Measurements from ENCODE around the gene ASTN2.
"Not testable (repeated sequence)": the region's sequence is repeated elsewhere in the genome, so short reads cannot be mapped to it uniquely, and the experiment has no call there.

Gene ASTN2

GRCh38 chr9:116873937-116874914, 540.6 kb downstream of the ASTN2 start:
- DNase-seq (ENCODE audit: low spot score) = no peak

DNA sequence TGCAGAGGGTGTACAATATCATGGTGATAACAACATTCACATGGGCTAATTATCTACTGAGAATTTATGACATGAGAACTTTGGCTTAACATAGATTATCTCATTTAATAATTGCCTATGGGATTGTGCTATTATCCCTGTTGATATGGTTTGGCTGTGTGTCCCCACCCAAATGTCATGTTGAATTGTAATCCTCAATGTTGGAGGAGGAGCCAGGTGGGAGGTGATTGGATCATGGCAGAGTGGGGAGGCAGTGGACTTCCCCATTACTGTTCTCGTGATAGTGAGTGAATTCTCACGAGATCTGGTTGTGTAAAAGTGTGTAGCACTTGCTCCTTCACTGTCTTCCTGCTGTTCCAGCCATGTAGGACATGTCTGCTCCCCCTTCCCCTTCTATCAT, 541.4 kb downstream of the ASTN2 start:
- no peak for DNase-seq (ENCODE audit: low spot score)

- DNase-seq (ENCODE audit: low spot score) = no peak
Observed at GRCh38 chr9:116870566-116870965, 544.3 kb downstream of the ASTN2 start.

- DNase-seq (ENCODE audit: low spot score) = no peak
Observed at GRCh38 chr9:116868201-116868600, 546.7 kb downstream of the ASTN2 start.

- DNase-seq (ENCODE audit: low spot score) = no peak
Observed at GRCh38 chr9:116861321-116861720, 553.5 kb downstream of the ASTN2 start.

- peak; percentile 23 for DNase-seq (ENCODE audit: low spot score)
Observed at GRCh38 chr9:116860509-116861120, 554.2 kb downstream of the ASTN2 start.

GRCh38 chr9:116859763-116860162, 555.1 kb downstream of the ASTN2 start:
- no peak for DNase-seq (ENCODE audit: low spot score)

DNA sequence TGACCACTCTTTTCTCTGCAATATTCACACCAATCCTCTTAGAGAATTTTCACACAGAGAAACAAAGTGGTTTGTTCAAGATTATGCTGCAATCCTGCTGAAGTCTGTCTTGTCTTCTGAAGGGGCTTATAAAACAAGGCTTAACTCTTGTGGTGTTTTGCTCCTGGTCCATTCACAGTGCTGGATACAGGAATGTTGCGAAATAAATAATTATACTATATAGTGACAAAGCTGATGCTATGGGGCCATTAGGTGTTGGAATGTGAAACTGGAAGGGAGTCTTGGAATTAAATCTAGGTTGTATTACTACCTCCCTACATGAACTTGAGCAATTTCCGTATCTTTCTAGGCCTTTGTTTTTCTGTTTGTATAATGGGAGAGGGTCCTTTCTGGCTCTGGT, 557.5 kb downstream of the ASTN2 start:
- no peak for DNase-seq (ENCODE audit: low spot score)

GRCh38 chr9:116855881-116856662, 558.8 kb downstream of the ASTN2 start:
- no peak for DNase-seq (ENCODE audit: low spot score)

DNA sequence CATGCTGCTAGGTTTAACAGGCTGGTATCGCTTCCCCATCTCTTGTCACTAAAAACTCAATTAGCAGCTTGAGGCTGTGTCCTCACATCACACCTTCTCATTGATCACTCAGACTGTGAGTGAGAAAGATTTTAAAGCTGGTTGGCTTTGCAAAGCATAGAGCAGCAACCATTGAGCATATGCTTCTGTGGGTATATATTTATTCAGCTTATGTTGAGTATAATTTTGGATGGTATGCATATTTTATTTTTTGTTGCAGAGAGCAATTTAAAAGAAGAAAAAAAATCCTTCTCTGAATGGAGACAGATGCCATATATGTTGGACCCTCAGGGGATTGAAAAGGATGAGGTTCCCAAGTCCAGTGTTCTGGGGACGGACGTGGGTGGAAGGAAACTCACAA, 565.1 kb downstream of the ASTN2 start:
- DNase-seq (ENCODE audit: low spot score) = no peak

DNA sequence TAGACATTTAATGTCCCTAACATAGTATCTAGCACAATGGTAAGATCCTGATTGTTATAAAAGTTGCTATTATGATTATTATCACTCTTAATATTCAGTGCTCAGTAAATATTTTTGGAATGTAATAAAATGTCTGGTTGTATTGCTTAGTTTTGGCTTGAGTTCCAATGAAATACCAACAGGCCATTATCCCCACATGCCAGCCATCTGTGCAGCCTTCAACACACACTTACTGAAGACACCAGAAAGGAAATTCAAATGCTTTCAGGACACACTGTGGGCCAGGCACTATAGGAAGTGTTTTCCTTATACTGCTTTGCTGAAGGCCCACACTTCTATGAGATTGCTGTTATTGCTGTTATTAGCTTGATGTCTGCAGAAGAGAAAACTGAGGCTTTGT, 570.2 kb downstream of the ASTN2 start:
- no peak for DNase-seq (ENCODE audit: low spot score)

DNA sequence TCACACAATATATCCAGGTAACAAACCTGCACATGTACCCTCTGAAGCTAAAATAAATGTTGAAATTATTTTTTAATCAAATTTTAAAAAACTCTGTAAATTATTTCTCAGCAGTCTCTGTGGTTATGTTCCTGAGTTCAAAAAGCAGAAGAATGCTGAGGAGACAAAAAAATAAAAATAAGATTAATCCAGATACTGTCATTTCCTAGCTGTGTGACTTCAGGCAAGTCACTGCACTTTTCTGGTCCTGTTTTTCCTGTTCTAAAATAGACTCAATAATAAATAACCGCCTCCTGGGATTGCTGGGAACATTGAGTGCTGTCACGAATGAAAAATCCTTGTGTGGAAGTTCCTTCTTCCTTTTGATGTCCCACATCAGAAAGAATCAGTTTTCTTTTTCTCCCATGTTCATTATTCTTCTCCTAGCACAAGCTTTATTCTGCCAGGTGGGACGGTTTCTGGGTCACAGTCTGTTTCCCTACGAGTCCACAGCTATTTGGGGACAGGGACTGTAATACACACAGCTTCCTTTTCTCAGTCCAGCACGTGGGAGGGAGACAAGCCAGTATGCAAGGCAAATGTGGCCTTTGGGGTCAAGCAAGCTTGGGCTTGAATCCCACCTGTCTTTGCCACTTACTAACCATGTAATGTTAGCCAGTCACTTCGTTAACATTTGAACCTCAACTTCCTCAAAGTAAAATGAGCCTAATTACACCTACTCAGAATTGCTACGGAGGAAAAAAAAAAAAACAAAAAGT, 570.8 kb downstream of the ASTN2 start:
- DNase-seq (ENCODE audit: low spot score) = no peak

DNA sequence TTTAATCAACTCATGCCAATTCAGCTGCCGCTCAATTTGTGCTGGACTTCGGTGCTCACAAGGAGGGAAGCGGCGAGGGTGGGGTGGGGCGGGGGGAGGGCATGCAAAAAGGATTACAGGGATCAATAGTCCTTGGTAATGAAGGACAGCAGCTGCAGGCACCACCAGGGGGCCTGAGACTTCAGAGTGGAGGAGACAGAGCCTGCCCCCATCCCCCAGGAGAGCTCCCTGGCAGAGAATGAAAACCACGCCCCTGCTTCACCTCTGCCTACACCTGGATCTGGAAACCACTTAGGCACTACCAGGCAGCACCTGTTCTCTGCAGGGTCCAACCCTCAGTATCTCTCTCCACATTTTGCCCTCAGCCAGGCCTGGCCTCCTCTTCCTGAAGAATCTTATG, 572.2 kb downstream of the ASTN2 start:
- DNase-seq (ENCODE audit: low spot score) = no peak

GRCh38 chr9:116838468-116838867, 576.4 kb downstream of the ASTN2 start:
- not testable (repeated sequence) for DNase-seq (ENCODE audit: low spot score)

DNA sequence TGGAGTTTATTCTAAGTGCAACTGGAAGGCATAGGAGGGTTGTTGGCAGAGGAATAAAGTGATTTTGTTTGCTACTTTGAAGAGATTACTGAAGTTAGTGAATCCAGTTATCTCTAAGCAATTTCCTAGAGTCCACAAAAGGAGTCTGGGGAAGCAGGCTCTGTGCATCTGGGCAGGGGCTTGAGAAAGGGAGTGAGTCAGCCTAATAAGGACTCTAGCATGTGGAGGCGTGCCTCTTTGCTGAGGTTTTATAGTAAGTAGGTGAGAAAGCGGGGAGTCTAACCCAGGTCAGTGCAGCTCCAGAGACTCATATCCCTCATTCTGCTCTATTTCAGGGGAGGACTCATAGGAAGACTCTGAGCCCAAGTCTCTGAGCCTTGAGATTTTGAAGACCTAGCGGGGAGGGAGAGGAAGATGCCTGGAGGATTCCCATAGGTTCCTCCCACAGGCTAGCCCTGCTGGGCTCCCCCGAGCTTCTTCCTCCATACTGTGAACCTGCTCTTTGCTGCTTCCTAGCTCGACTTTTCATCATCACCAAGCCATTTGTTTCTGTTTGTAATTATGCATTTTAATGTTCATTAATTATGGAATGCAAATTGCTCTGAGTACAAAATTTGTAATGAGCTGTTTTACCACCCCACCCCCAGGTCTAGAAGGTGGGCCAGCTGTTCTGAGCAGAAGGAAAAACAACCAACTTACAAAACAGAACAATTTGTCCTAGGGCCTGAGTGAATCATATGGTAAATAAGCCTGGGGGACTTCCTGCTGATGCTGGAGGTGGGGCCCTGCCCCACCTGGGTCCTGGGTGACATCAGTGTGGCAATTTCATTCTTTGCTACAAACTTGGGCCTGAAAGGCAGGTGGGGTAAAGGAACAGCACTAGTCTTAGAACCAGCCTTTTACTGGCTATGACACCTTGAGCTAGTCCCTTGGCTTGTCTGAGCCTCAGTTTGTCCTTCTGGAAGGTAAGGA, 577.6 kb downstream of the ASTN2 start:
- no peak for DNase-seq (ENCODE audit: low spot score)

- not testable (repeated sequence) for DNase-seq (ENCODE audit: low spot score)
Observed at GRCh38 chr9:116830321-116830720, 584.5 kb downstream of the ASTN2 start.

DNA sequence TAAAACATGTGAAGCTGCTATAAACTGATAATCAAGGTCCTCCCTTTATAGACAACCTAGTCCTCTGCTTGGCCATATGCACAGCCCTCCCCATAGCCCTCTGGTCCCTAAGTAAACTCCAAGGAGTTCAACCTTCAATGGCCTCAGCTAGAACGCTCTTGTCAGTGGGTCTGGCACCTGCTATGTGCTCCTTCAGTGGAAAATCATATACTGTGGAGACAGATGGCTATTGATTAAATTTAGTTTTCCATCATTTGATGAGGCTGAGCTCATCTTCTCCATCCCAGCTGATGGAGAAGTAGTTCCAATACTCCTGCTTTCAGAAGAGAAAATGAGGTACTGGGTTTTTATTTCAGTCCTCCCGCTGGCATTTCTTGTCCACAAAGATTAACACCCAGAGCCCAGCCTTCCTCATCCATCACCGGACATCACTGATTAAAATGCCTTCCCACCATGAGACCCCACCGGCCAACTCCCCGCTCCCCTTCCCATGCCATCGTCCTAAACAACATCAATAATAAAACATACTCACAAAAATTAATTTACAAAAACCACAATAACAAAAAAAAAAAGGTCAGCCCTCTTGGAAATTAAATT, 593.1 kb downstream of the ASTN2 start:
- DNase-seq (ENCODE audit: low spot score) = no peak

DNA sequence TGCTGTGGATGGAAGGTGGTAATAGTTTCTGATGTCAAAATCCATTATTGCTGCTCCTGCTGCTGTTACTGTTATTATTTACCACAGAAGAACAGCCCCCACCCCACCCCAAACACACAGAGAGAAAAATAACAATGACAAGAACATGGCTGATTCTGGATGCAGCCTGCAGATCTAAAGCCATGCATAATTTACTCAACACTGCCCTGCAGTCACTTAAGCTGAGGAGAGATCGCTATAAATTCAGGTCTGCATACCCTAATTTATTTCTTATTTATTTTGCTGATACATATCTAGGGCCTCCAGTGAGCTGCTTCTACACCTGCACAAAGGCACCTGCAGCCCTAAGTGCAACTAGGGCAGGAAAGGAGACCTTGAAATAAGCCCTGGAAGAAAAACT, 595.7 kb downstream of the ASTN2 start:
- DNase-seq (ENCODE audit: low spot score) = no peak

GRCh38 chr9:116817762-116818161, 597.1 kb downstream of the ASTN2 start:
- no peak for DNase-seq (ENCODE audit: low spot score)

- no peak for DNase-seq (ENCODE audit: low spot score)
Observed at GRCh38 chr9:116816484-116816883, 598.4 kb downstream of the ASTN2 start.
